ENCODE results near the gene ZNF575. TPM values are rescaled to one million over a fixed set of nuclear protein-coding genes. Genes with fewer than 3 reads are reported as not detected.
A peak's percentile ranks its signal among the peaks of the same experiment; 100 is the strongest.

The ZNF575 gene
- polyA plus RNA-seq, 3 donors = 2.7 to 3.0 (median 2.9) TPM

- no peak for DNase-seq
Measured at GRCh38 chr19:43570174-43570791, 37.3 kb downstream of the ZNF575 start.

DNA sequence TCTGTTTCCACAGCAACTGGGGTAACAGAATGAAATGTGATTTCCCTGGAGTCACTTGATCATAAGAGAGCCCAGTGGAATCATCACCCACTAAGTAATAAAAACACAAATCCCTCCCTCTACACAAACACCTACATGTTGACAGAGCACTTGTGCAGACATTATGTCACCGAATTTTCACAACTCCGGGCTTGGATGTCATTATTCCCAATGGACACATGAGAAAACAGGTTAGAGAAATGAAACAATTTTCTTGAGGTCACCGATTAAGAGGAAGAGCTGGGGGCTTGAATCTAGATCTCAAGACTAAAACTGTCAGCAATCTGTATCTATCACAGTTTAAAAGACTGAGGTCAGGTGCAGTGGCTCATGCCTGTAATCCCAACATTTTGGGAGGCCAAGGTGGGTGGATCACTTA is 39.2 kb downstream of the ZNF575 start:
- no peak for DNase-seq

DNA sequence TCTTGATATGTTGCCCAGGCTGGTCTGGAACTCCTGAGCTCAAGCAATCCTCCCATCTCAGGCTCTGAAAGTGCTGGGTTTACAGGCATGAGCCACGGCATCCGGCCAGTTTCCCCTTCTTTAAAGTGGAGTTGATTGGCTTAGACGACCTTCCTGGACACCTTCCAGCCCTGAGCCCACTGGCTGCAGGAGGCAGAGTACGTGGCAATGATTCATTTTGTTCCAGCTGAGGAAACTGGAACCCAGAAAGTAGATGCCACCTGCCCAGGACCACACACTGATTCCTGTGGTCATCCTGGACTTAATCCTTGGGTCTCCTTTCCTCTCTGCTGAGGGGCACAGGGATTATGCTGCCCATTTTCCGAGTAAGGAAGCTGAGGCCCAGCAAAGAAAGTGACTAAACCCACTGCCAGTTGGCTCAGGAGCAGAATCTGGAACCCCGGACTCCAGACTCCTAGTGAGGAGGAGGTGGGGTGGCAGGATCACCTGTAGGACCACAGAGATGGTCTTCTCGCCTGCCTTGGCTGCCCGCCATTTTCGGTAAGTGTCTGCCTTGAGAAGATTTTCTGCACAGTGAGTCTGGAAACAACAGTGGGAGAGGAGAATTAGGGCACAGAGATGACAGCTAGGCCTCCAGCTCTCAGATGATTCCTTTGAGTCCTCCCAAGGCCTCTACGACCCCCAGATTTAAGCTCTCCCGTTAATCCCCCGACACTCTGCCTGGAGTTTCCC is 41.6 kb downstream of the ZNF575 start:
- DNase-seq = no peak

- peak; percentile 99 for DNase-seq
Measured at GRCh38 chr19:43575156-43575950, 42.4 kb downstream of the ZNF575 start, which contains the start of the genes PINLYP and XRCC1. PINLYP (plus strand) TSS chr19:43575801; CDS start chr19:43577192, 1,391 bp downstream. XRCC1 (minus strand) TSS chr19:43575527; CDS start chr19:43575458, 69 bp downstream.

GRCh38 chr19:43575955-43576878 is 43.2 kb downstream of the ZNF575 start:
- DNase-seq = no peak

GRCh38 chr19:43578787-43579186 is 45.8 kb downstream of the ZNF575 start:
- DNase-seq = no peak

- no peak for DNase-seq
Measured at GRCh38 chr19:43581467-43581866, 48.5 kb downstream of the ZNF575 start.

GRCh38 chr19:43582495-43582894 is 49.5 kb downstream of the ZNF575 start:
- DNase-seq = no peak

- DNase-seq = no peak
Measured at GRCh38 chr19:43584484-43584883, 51.5 kb downstream of the ZNF575 start.

Other genes starting within 250 kb of the ZNF575 start
- under 1 TPM in 2 of 3 donors, not detected in 1; 0.23 to 0.44 TPM for gene CD177, start 179.5 kb upstream of the ZNF575 start, polyA plus RNA-seq (ENCODE audit: insufficient read length in 3 of 3)
- not detected for gene TEX101, start 118.3 kb upstream of the ZNF575 start, polyA plus RNA-seq (ENCODE audit: insufficient read length in 3 of 3)
- gene LYPD3, start 67.6 kb upstream of the ZNF575 start, polyA plus RNA-seq (ENCODE audit: insufficient read length in 3 of 3) = 1 to 10 TPM; 1.4 to 4.1 (median 2.2) TPM
- gene PHLDB3, start 28.4 kb upstream of the ZNF575 start, polyA plus RNA-seq (ENCODE audit: insufficient read length in 3 of 3) = 10 to 100 TPM; 10.5 to 10.9 (median 10.7) TPM
- 10 to 100 TPM; 25.5 to 30.8 (median 28.3) TPM for gene ETHE1, start 6.0 kb upstream of the ZNF575 start, polyA plus RNA-seq (ENCODE audit: insufficient read length in 3 of 3)
- gene XRCC1, start 42.3 kb downstream of the ZNF575 start, polyA plus RNA-seq (ENCODE audit: insufficient read length in 3 of 3) = 10 to 100 TPM; 59.8 to 78.8 (median 71.2) TPM
- 10 to 100 TPM; 16.1 to 24.2 (median 20.2) TPM for gene PINLYP, start 42.6 kb downstream of the ZNF575 start, polyA plus RNA-seq (ENCODE audit: insufficient read length in 3 of 3)
- gene IRGQ, start 62.9 kb downstream of the ZNF575 start, polyA plus RNA-seq (ENCODE audit: insufficient read length in 3 of 3) = 10 to 100 TPM; 12.1 to 21.0 (median 18.3) TPM
- 10 to 100 TPM; 11.1 to 13.8 (median 12.7) TPM for gene ZNF576, start 63.4 kb downstream of the ZNF575 start, polyA plus RNA-seq (ENCODE audit: insufficient read length in 3 of 3)
- gene SRRM5, start 78.9 kb downstream of the ZNF575 start, polyA plus RNA-seq (ENCODE audit: insufficient read length in 3 of 3) = 1 to 10 TPM in 2 of 3 donors, under 1 TPM in 1; 0.48 to 2.5 (median 1.8) TPM
- gene ZNF428, start 86.4 kb downstream of the ZNF575 start, polyA plus RNA-seq (ENCODE audit: insufficient read length in 3 of 3) = 100 to 1,000 TPM; 107 to 138 (median 127) TPM
- 10 to 100 TPM; 55.2 to 64.2 (median 61.2) TPM for gene CADM4, start 106.7 kb downstream of the ZNF575 start, polyA plus RNA-seq (ENCODE audit: insufficient read length in 3 of 3)
- gene PLAUR, start 137.0 kb downstream of the ZNF575 start, polyA plus RNA-seq (ENCODE audit: insufficient read length in 3 of 3) = 10 to 100 TPM in 1 of 3 donors, 1 to 10 TPM in 2; 8.5 to 10.1 (median 9.8) TPM
- not detected for gene IRGC, start 182.9 kb downstream of the ZNF575 start, polyA plus RNA-seq (ENCODE audit: insufficient read length in 3 of 3)
- 10 to 100 TPM; 53.0 to 62.8 (median 57.0) TPM for gene SMG9, start 221.8 kb downstream of the ZNF575 start, polyA plus RNA-seq (ENCODE audit: insufficient read length in 3 of 3)
- 1 to 10 TPM; 1.7 to 2.3 (median 1.7) TPM for gene KCNN4, start 247.8 kb downstream of the ZNF575 start, polyA plus RNA-seq (ENCODE audit: insufficient read length in 3 of 3)

All from renal pelvis (tissue), 4 donors.